MCF 10A (cell line): ENCODE measurements around the gene ALG1L2. TPM values are rescaled to one million over a fixed set of nuclear protein-coding genes. Genes with fewer than 3 reads are reported as not detected.
"Not testable (repeated sequence)": the region's sequence is repeated elsewhere in the genome, so short reads cannot be mapped to it uniquely, and the experiment has no call there.

Experiments
- BruUV-seq: library from RNA; stranded (reverse); fragments of 400-500 nt; replicated peaks from 2 replicates; lab custom pipeline; 2021; lab: Mats Ljungman, UMichigan
- CTCF ChIA-PET: fragments of 300-600 bp; sonication (Branson Sonifier 250); formaldehyde crosslinking; extraction: SDS; loops from one replicate; lab custom pipeline; 2021; ENCODE audit warnings: antibody characterized with exemption, inconsistent platforms; lab: Yijun Ruan, JAX
- POLR2A ChIA-PET: fragments of 300-600, 350-650 bp; sonication (Branson Sonifier 250); formaldehyde crosslinking; extraction: SDS; loops from one replicate; lab custom pipeline; 2020; ENCODE audit warnings: antibody characterized with exemption, inconsistent platforms; lab: Yijun Ruan, JAX
- DNase-seq: peaks from one replicate; pipeline ENCODE4 v3.0.0-alpha.2; 2018; ENCODE audit not compliant: unreplicated experiment
- H3K27ac Mint-ChIP-seq: one replicate; pipeline ENCODE4 v1.8.0; 2022; ENCODE audit warnings: mild to moderate bottlenecking, low read depth, mixed read lengths; ENCODE audit not compliant: unreplicated experiment
- H3K27me3 Mint-ChIP-seq: one replicate; pipeline ENCODE4 v1.8.0; 2022; ENCODE audit warnings: mixed read lengths; ENCODE audit not compliant: insufficient read depth, unreplicated experiment
- H3K36me3 Mint-ChIP-seq: one replicate; pipeline ENCODE4 v1.8.0; 2022; ENCODE audit warnings: mild to moderate bottlenecking, moderate library complexity, mixed read lengths; ENCODE audit not compliant: insufficient read depth, unreplicated experiment
- H3K4me1 Mint-ChIP-seq: one replicate; pipeline ENCODE4 v1.8.0; 2022; ENCODE audit warnings: mixed read lengths; ENCODE audit not compliant: insufficient read depth, unreplicated experiment
- H3K4me3 Mint-ChIP-seq: one replicate; pipeline ENCODE4 v1.8.0; 2022; ENCODE audit warnings: mild to moderate bottlenecking, moderate library complexity, mixed read lengths; ENCODE audit not compliant: unreplicated experiment
- H3K9me3 Mint-ChIP-seq: one replicate; pipeline ENCODE4 v1.8.0; 2022; ENCODE audit warnings: mixed read lengths; ENCODE audit not compliant: unreplicated experiment
- intact Hi-C: fragments of 100-400 bp; cut with micrococcal nuclease; formaldehyde crosslinking; loops from 2 replicates; pipeline ENCODE4 v1.14.1; 2022
- total RNA-seq: library from RNA; stranded (reverse); gene quantifications from 2 replicates; pipeline ENCODE4 v1.2.3, GENCODE V29; 2022
- TF ChIP-seq, protein P1 (sequence below): fragments of 200-600 bp; IDR thresholded peaks from one replicate; pipeline ENCODE4 v1.8.0; 2022; ENCODE audit warnings: antibody characterized with exemption, mild to moderate bottlenecking; ENCODE audit not compliant: unreplicated experiment

ALG1L2 gene
- total RNA-seq, 1 experiment from 2014 or later, result not detected

DNA sequence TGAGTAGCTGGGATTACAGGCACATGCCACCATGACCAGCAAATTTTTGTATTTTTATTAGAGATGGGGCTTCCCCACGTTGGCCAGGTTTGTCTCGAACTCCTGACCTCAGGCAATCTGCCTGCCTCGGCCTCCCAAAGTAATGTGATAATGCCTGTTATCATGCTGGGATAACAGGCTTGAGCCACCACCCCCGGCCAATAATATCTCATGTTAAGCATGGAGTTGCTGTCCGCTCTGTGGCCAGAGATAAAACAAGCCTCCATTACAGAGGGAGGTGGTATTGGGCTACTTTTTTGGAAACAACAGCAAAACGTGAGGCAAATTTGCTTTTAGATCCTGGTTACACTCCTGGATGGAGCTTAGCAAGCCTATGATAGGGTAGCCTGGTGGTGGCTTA is 32.9 kb upstream of the ALG1L2 start:
- CTCF ChIA-PET, result no interaction called here
- intact Hi-C loops, result no loop called here
- no peaks in the 10 kb centered on the region for H3K9me3 Mint-ChIP-seq
- no peak overlapping the region for H3K27ac Mint-ChIP-seq
- peaks cover 11% of the 10 kb centered on the region for H3K27me3 Mint-ChIP-seq
- no TSS peak for BruUV-seq
- TF ChIP-seq, protein P1, sequence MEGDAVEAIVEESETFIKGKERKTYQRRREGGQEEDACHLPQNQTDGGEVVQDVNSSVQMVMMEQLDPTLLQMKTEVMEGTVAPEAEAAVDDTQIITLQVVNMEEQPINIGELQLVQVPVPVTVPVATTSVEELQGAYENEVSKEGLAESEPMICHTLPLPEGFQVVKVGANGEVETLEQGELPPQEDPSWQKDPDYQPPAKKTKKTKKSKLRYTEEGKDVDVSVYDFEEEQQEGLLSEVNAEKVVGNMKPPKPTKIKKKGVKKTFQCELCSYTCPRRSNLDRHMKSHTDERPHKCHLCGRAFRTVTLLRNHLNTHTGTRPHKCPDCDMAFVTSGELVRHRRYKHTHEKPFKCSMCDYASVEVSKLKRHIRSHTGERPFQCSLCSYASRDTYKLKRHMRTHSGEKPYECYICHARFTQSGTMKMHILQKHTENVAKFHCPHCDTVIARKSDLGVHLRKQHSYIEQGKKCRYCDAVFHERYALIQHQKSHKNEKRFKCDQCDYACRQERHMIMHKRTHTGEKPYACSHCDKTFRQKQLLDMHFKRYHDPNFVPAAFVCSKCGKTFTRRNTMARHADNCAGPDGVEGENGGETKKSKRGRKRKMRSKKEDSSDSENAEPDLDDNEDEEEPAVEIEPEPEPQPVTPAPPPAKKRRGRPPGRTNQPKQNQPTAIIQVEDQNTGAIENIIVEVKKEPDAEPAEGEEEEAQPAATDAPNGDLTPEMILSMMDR, result no peak
- no peaks in the 10 kb centered on the region for H3K36me3 Mint-ChIP-seq
- no peak overlapping the region for H3K4me3 Mint-ChIP-seq
- POLR2A ChIA-PET, result no interaction called here
- H3K4me1 Mint-ChIP-seq, result no peaks in the 10 kb centered on the region
- DNase-seq, result no peak

DNA sequence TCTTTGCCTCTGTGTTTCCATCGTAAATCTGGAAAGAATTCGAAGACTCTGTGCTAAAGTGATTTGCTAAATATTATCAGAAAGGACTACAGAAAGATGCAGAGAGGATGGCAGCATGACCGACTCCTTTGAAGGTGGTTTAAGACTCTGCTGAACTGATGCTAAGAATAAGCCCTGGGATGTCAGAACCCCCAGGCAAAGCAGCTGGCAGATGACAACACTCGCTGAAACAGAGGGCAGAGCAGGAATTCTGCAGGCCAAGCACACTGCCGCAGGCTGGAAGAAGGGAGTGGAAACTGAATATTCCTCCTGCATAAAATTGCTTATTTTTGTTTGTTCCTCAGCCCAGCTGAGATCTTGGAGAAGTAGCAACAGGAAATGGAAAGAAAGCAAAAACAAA is 29.3 kb upstream of the ALG1L2 start:
- BruUV-seq, POLR2A ChIA-PET, H3K4me3 Mint-ChIP-seq, H3K36me3 Mint-ChIP-seq, H3K27ac Mint-ChIP-seq, H3K4me1 Mint-ChIP-seq, H3K9me3 Mint-ChIP-seq, intact Hi-C loops, CTCF ChIA-PET, DNase-seq: not testable (repeated sequence)
- peaks cover 11% of the 10 kb centered on the region for H3K27me3 Mint-ChIP-seq

DNA sequence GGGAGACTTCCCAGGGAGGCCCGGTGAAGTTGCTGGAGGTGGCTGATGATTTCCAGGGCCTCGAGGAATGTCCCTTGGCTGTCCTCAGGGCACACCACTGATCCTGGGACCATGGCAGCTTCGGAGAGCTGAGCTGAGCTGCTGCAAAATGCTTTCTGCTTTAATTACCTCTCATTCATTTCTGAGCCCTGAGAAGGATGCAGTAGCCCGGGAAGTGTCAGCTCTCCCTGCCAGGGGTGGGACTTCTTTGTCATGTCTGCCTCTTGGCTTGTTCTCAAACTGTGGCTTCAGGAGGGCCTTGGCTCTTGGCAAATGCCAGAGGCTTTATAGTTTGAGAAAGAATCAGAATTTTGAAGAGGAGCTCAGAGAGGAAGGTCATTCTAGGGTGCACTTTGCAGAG is 28.7 kb upstream of the ALG1L2 start:
- intact Hi-C loops, H3K4me1 Mint-ChIP-seq, H3K9me3 Mint-ChIP-seq, H3K36me3 Mint-ChIP-seq, DNase-seq, H3K4me3 Mint-ChIP-seq, CTCF ChIA-PET, POLR2A ChIA-PET, BruUV-seq, H3K27ac Mint-ChIP-seq: not testable (repeated sequence)
- H3K27me3 Mint-ChIP-seq, result peaks cover 11% of the 10 kb centered on the region

DNA sequence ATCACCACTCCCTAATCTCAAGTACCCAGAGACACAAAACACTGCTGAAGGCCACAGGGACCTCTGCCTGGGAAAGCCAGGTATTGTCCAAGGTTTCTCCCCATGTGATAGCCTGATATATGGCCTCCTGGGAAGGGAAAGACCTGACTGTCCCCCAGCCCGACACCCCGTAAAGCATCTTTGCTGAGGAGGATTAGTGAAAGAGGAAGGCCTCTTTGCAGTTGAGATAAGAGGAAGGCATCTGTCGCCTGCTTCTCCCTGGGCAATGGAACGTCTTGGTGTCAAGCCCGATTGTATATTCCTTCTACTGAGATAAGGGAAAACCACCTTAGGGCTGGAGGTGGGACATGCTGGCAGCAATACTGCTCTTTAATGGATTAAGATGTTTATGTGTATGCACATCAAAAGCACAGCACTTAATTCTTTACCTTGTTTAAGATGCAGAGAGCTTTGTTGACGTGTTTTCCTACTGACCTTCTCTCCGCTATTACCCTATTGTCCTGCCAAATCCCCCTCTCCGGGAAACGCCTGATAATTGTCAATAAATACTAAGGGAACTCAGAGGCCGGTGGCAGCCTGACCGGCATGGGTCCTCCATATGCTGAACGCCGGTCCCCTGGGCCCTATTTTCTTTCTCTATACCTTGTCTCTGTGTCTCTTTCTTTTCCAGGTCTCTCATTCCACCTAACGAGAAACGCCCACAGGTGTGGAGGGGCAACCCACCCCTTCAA is 23.9 kb upstream of the ALG1L2 start:
- H3K27me3 Mint-ChIP-seq, CTCF ChIA-PET, H3K4me1 Mint-ChIP-seq: not testable (repeated sequence)

DNA sequence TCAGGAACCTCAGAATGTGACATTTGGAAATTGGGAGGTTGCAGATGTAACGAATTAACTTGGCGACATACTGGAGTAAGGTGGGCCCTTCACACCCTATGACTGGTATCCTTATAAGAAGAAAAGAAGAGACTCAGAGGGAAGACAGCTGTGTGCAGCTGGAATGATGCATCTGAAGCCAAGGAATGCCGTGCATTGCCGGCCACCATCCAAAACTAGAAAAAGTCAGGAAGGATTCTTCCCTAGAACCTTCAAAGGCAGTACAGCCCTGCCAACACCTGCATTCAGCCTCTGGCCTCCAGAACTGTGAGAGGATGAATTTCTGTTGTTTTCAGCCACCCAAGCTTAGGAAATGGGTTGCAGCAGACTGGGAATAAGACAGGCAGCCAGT is 23.4 kb upstream of the ALG1L2 start:
- POLR2A ChIA-PET, H3K4me1 Mint-ChIP-seq, BruUV-seq: not testable (repeated sequence)

More for the DNA sequence above, 23.9 kb upstream of the ALG1L2 start:
- POLR2A ChIA-PET, H3K27ac Mint-ChIP-seq, DNase-seq, H3K9me3 Mint-ChIP-seq, intact Hi-C loops, H3K36me3 Mint-ChIP-seq, BruUV-seq, H3K4me3 Mint-ChIP-seq: not testable (repeated sequence)

DNA sequence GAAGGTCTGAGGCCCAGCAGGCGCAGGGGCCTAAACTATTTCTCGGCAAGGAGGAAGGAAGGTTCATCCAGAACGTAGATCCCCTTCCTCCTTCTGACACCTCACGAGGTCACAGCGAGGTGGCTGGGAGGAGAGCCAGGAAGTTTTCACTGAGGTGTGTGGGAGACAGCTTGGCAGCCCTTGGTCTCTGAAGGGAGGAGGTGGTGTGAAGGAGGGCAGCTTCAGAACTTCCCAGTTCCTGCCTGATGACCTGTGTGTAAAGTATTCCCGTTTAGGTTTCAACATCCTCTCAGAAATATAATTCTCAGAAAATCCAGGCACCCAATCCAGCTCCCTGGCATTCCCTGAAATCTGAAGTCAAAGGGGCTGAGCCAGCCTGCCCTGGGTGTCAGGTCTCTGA is 22.9 kb upstream of the ALG1L2 start:
- H3K4me1 Mint-ChIP-seq, intact Hi-C loops, DNase-seq, BruUV-seq, H3K27me3 Mint-ChIP-seq, H3K36me3 Mint-ChIP-seq, H3K4me3 Mint-ChIP-seq, H3K9me3 Mint-ChIP-seq, H3K27ac Mint-ChIP-seq, CTCF ChIA-PET, POLR2A ChIA-PET: not testable (repeated sequence)

More for the DNA sequence above, 23.4 kb upstream of the ALG1L2 start:
- H3K9me3 Mint-ChIP-seq, H3K36me3 Mint-ChIP-seq, H3K27me3 Mint-ChIP-seq, DNase-seq, H3K4me3 Mint-ChIP-seq, H3K27ac Mint-ChIP-seq, CTCF ChIA-PET, intact Hi-C loops: not testable (repeated sequence)

DNA sequence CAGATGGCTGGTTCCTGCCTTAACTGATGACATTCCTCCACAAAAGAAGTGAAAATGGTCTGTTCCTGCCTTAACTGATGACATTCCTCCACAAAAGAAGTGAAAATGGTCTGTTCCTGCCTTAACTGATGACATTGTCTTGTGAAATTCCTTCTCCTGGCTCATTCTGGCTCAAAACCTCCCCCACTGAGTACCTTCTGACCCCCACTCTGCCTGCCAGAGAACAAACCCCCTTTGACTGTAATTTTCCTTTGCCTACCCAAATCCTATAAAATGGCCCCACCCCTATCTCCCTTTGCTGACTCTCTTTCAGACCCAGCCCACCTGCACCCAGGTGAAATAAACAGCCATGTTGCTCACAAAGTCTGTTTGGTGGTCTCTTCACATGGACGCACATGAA is 22.5 kb upstream of the ALG1L2 start:
- H3K36me3 Mint-ChIP-seq, intact Hi-C loops, H3K9me3 Mint-ChIP-seq, H3K27me3 Mint-ChIP-seq, H3K27ac Mint-ChIP-seq, CTCF ChIA-PET, POLR2A ChIA-PET, BruUV-seq, H3K4me3 Mint-ChIP-seq, H3K4me1 Mint-ChIP-seq, DNase-seq: not testable (repeated sequence)
